CD4-positive, CD25-positive, alpha-beta regulatory T cell (primary cell): Measurements from ENCODE around the gene MEGF10. TPM values are rescaled to one million over a fixed set of nuclear protein-coding genes. Genes with fewer than 3 reads are reported as not detected.

Experiments
- ATAC-seq, 2 donors: fragments of 150-1000 bp; cut with Tn5 transposase; one replicate each; pipeline ENCODE4 v1.10.0; 2021; ENCODE audit warnings: low read depth in 2 of 2, moderate number of reproducible peaks in 2 of 2, moderate library complexity in 1 of 2
- DNase-seq, 3 donors: peaks; one replicate each; pipeline versions ENCODE4 v3.0.0 to v3.0.0-alpha.2; 2012 to 2022; ENCODE audit warnings: mixed read lengths in 1 of 3
- H3K27ac ChIP-seq: one replicate; pipeline ENCODE4 v1.7.0; 2013; ENCODE audit warnings: mild to moderate bottlenecking, low read length; ENCODE audit not compliant: insufficient read depth, poor library complexity, severe bottlenecking
- H3K27me3 ChIP-seq: one replicate; pipeline ENCODE4 v1.7.0; 2013; ENCODE audit warnings: low read length; ENCODE audit not compliant: control insufficient read depth, insufficient read depth
- H3K36me3 ChIP-seq: one replicate; pipeline ENCODE4 v1.7.0; 2013; ENCODE audit warnings: mild to moderate bottlenecking, low read length, moderate library complexity; ENCODE audit not compliant: control insufficient read depth, insufficient read depth
- H3K4me1 ChIP-seq: 2 replicates; pipeline ENCODE4 v1.7.0; 2013; ENCODE audit warnings: mild to moderate bottlenecking, low read length; ENCODE audit not compliant: insufficient read depth, control insufficient read depth, poor library complexity, severe bottlenecking
- H3K4me3 ChIP-seq: one replicate; pipeline ENCODE4 v1.7.0; 2013; ENCODE audit warnings: low read depth, mild to moderate bottlenecking, low read length, moderate library complexity
- H3K9me3 ChIP-seq, 2 experiments: 1 replicate in 1 of 2; 2 replicates in 1 of 2; pipeline ENCODE4 v1.7.0; 2013; ENCODE audit warnings: low read length in 2 of 2, mild to moderate bottlenecking in 1 of 2, moderate library complexity in 1 of 2; ENCODE audit not compliant: control insufficient read depth in 2 of 2
- H3K27ac Mint-ChIP-seq, 3 donors: one replicate each; pipeline ENCODE4 v1.8.0; 2020 to 2022; ENCODE audit warnings: mild to moderate bottlenecking in 3 of 3, mixed read lengths in 3 of 3, moderate library complexity in 2 of 3
- H3K27me3 Mint-ChIP-seq: one replicate; pipeline ENCODE4 v1.8.0; 2022; ENCODE audit warnings: mild to moderate bottlenecking, mixed read lengths
- H3K36me3 Mint-ChIP-seq: one replicate; pipeline ENCODE4 v1.8.0; 2020; ENCODE audit warnings: mixed read lengths
- H3K4me1 Mint-ChIP-seq, 4 donors: one replicate each; pipeline ENCODE4 v1.8.0; 2020 to 2022; ENCODE audit warnings: mixed read lengths in 4 of 4, mild to moderate bottlenecking in 1 of 4
- H3K4me3 Mint-ChIP-seq, 4 donors: one replicate each; pipeline ENCODE4 v1.8.0; 2020 to 2022; ENCODE audit warnings: mild to moderate bottlenecking in 4 of 4, mixed read lengths in 4 of 4, moderate library complexity in 3 of 4
- H3K9me3 Mint-ChIP-seq, 7 donors: one replicate each; pipeline ENCODE4 v1.8.0; 2020 to 2022; ENCODE audit warnings: mixed read lengths in 7 of 7, mild to moderate bottlenecking in 3 of 7, moderate library complexity in 2 of 7
- polyA plus RNA-seq, 4 donors: library from polyadenylated mRNA; unstranded; fragments of 300-500 nt; fragmentation: Illumina TruSeq; gene quantifications; one replicate each; pipeline ENCODE4 v1.2.3, GENCODE V29; 2021
- total RNA-seq: library from RNA; stranded (reverse); gene quantifications from one replicate; pipeline ENCODE4 v1.2.3, GENCODE V29; 2022

MEGF10 gene
- total and polyA plus RNA-seq, 5 donors from 2014 or later = 0.09 to 0.30 TPM; not detected in 3

GRCh38 chr5:127446626-127447025 lies 156.0 kb downstream of the MEGF10 start:
- H3K9me3 Mint-ChIP-seq = no peaks in the 10 kb centered on the region
- peaks cover 2% of the 10 kb centered on the region for H3K27me3 ChIP-seq
- peaks cover 7% of the 10 kb centered on the region for H3K27me3 Mint-ChIP-seq
- no peaks in the 10 kb centered on the region for H3K4me1 Mint-ChIP-seq
- H3K27ac Mint-ChIP-seq = no peak overlapping the region
- no peak overlapping the region for H3K27ac ChIP-seq
- DNase-seq = no peak
- no peak for ATAC-seq
- no peaks in the 10 kb centered on the region for H3K36me3 Mint-ChIP-seq
- H3K9me3 ChIP-seq = no peaks in the 10 kb centered on the region
- no peak overlapping the region for H3K4me3 ChIP-seq
- no peak overlapping the region for H3K4me3 Mint-ChIP-seq
- H3K4me1 ChIP-seq = no peaks in the 10 kb centered on the region
- H3K36me3 ChIP-seq = no peaks in the 10 kb centered on the region

GRCh38 chr5:127447827-127448226 lies 157.2 kb downstream of the MEGF10 start:
- Histone ChIP-seq H3K4me1 (no peaks in the 10 kb centered on the region), H3K4me3 (no peak overlapping the region), H3K36me3 (no peaks in the 10 kb centered on the region), H3K9me3 (no peaks in the 10 kb centered on the region), H3K27ac (no peak overlapping the region), H3K27me3 (no peaks in the 10 kb centered on the region)
- H3K27me3 Mint-ChIP-seq = peaks cover 9% of the 10 kb centered on the region
- H3K9me3 Mint-ChIP-seq = no peaks in the 10 kb centered on the region
- H3K36me3 Mint-ChIP-seq = no peaks in the 10 kb centered on the region
- no peak overlapping the region for H3K27ac Mint-ChIP-seq
- no peak for DNase-seq
- H3K4me1 Mint-ChIP-seq = no peaks in the 10 kb centered on the region
- H3K4me3 Mint-ChIP-seq = no peak overlapping the region
- ATAC-seq = no peak

- Mint-ChIP-seq H3K4me1 (no peaks in the 10 kb centered on the region), H3K4me3 (no peak overlapping the region), H3K9me3 (no peaks in the 10 kb centered on the region), H3K27me3 (peaks cover 11% of the 10 kb centered on the region), H3K36me3 (no peaks in the 10 kb centered on the region), H3K27ac (no peak overlapping the region)
- H3K4me1 ChIP-seq = no peaks in the 10 kb centered on the region
- no peak for ATAC-seq
- no peak overlapping the region for H3K4me3 ChIP-seq
- no peak for DNase-seq
- no peaks in the 10 kb centered on the region for H3K27me3 ChIP-seq
- no peak overlapping the region for H3K27ac ChIP-seq
- no peaks in the 10 kb centered on the region for H3K9me3 ChIP-seq
- no peaks in the 10 kb centered on the region for H3K36me3 ChIP-seq
Measured at GRCh38 chr5:127450046-127450445, 159.4 kb downstream of the MEGF10 start.

- DNase-seq (no peak), ATAC-seq (no peak)
- H3K27ac ChIP-seq = no peak overlapping the region
- no peak overlapping the region for H3K4me3 ChIP-seq
- no peaks in the 10 kb centered on the region for H3K36me3 Mint-ChIP-seq
- H3K27me3 Mint-ChIP-seq = peaks cover 4% of the 10 kb centered on the region
- H3K4me3 Mint-ChIP-seq = no peak overlapping the region
- no peaks in the 10 kb centered on the region for H3K27me3 ChIP-seq
- H3K27ac Mint-ChIP-seq = no peak overlapping the region
- H3K9me3 Mint-ChIP-seq = no peaks in the 10 kb centered on the region
- no peaks in the 10 kb centered on the region for H3K4me1 Mint-ChIP-seq
- H3K9me3 ChIP-seq = no peaks in the 10 kb centered on the region
- H3K36me3 ChIP-seq = no peaks in the 10 kb centered on the region
- no peaks in the 10 kb centered on the region for H3K4me1 ChIP-seq
Measured at GRCh38 chr5:127451096-127451495, 160.5 kb downstream of the MEGF10 start.

GRCh38 chr5:127452626-127453025 lies 162.0 kb downstream of the MEGF10 start:
- H3K27ac Mint-ChIP-seq = no peak overlapping the region
- no peaks in the 10 kb centered on the region for H3K36me3 ChIP-seq

GRCh38 chr5:127471211-127471610 lies 180.6 kb downstream of the MEGF10 start:
- Mint-ChIP-seq H3K36me3 (no peaks in the 10 kb centered on the region), H3K4me3 (no peak overlapping the region), H3K9me3 (peaks cover 0 to 2% (median 0%) of the 10 kb centered on the region in 7 donors), H3K4me1 (no peaks in the 10 kb centered on the region), H3K27me3 (peaks cover 14% of the 10 kb centered on the region), H3K27ac (no peak overlapping the region)
- Histone ChIP-seq H3K36me3 (no peaks in the 10 kb centered on the region), H3K27ac (no peak overlapping the region), H3K4me1 (no peaks in the 10 kb centered on the region), H3K4me3 (no peak overlapping the region), H3K9me3 (no peaks in the 10 kb centered on the region), H3K27me3 (peaks cover 2% of the 10 kb centered on the region)
- ATAC-seq (no peak), DNase-seq (no peak)

More at GRCh38 chr5:127452626-127453025, 162.0 kb downstream of the MEGF10 start:
- DNase-seq = no peak
- H3K4me3 ChIP-seq = no peak overlapping the region
- H3K27me3 ChIP-seq = no peaks in the 10 kb centered on the region
- H3K27ac ChIP-seq = no peak overlapping the region
- no peaks in the 10 kb centered on the region for H3K9me3 ChIP-seq
- ATAC-seq = no peak
- Mint-ChIP-seq H3K9me3 (no peaks in the 10 kb centered on the region), H3K4me1 (no peaks in the 10 kb centered on the region), H3K4me3 (no peak overlapping the region), H3K27me3 (peaks cover 4% of the 10 kb centered on the region), H3K36me3 (no peaks in the 10 kb centered on the region)
- H3K4me1 ChIP-seq = no peaks in the 10 kb centered on the region

- H3K4me3 Mint-ChIP-seq = no peak overlapping the region
- no peak overlapping the region for H3K27ac ChIP-seq
- ATAC-seq = no peak
- H3K9me3 Mint-ChIP-seq = peaks cover 0 to 1% (median 0%) of the 10 kb centered on the region in 7 donors
- H3K36me3 Mint-ChIP-seq = no peaks in the 10 kb centered on the region
- no peak overlapping the region for H3K27ac Mint-ChIP-seq
- DNase-seq = no peak
- no peaks in the 10 kb centered on the region for H3K9me3 ChIP-seq
- no peaks in the 10 kb centered on the region for H3K27me3 ChIP-seq
- no peaks in the 10 kb centered on the region for H3K4me1 Mint-ChIP-seq
- H3K36me3 ChIP-seq = no peaks in the 10 kb centered on the region
- peaks cover 14% of the 10 kb centered on the region for H3K27me3 Mint-ChIP-seq
- H3K4me3 ChIP-seq = no peak overlapping the region
- no peaks in the 10 kb centered on the region for H3K4me1 ChIP-seq
Measured at GRCh38 chr5:127472700-127473099, 182.1 kb downstream of the MEGF10 start.

- Histone ChIP-seq H3K4me1 (no peaks in the 10 kb centered on the region), H3K27ac (no peak overlapping the region), H3K4me3 (no peak overlapping the region), H3K9me3 (no peaks in the 10 kb centered on the region), H3K36me3 (no peaks in the 10 kb centered on the region), H3K27me3 (no peaks in the 10 kb centered on the region)
- Mint-ChIP-seq H3K9me3 (no peaks in the 10 kb centered on the region), H3K27me3 (peaks cover 27% of the 10 kb centered on the region), H3K4me1 (no peaks in the 10 kb centered on the region), H3K4me3 (no peak overlapping the region), H3K27ac (no peak overlapping the region), H3K36me3 (no peaks in the 10 kb centered on the region)
- no peak for ATAC-seq
- no peak for DNase-seq
Measured at GRCh38 chr5:127486471-127486870, 195.9 kb downstream of the MEGF10 start.
